ENCODE measurements around the gene AARS2.

AARS2 gene

GRCh38 chr6:44311767-44312166 lies 1.4 kb downstream of the AARS2 start:
- Mint-ChIP-seq H3K36me3 (peaks cover 33% of the 10 kb centered on the region), H3K4me3 (peak overlapping the region; percentile 91), H3K4me1 (peaks cover 20% of the 10 kb centered on the region), H3K9me3 (no peaks in the 10 kb centered on the region), H3K27ac (no peak overlapping the region), H3K27me3 (no peaks in the 10 kb centered on the region)
- ATAC-seq: no peak

GRCh38 chr6:44311304-44311703 lies 1.8 kb downstream of the AARS2 start:
- Mint-ChIP-seq H3K36me3 (peaks cover 35% of the 10 kb centered on the region), H3K27ac (no peak overlapping the region), H3K9me3 (no peaks in the 10 kb centered on the region), H3K27me3 (no peaks in the 10 kb centered on the region), H3K4me3 (no peak overlapping the region), H3K4me1 (peaks cover 20% of the 10 kb centered on the region)
- ATAC-seq: no peak

GRCh38 chr6:44310241-44310640 lies 2.9 kb downstream of the AARS2 start:
- Mint-ChIP-seq H3K9me3 (no peaks in the 10 kb centered on the region), H3K27me3 (no peaks in the 10 kb centered on the region), H3K4me1 (peaks cover 20% of the 10 kb centered on the region), H3K27ac (no peak overlapping the region), H3K4me3 (no peak overlapping the region), H3K36me3 (peaks cover 45% of the 10 kb centered on the region)
- ATAC-seq: no peak

GRCh38 chr6:44309631-44310030 lies 3.5 kb downstream of the AARS2 start:
- Mint-ChIP-seq H3K4me1 (peaks cover 20% of the 10 kb centered on the region), H3K4me3 (no peak overlapping the region), H3K27me3 (no peaks in the 10 kb centered on the region), H3K36me3 (peaks cover 51% of the 10 kb centered on the region), H3K27ac (no peak overlapping the region), H3K9me3 (no peaks in the 10 kb centered on the region)
- no peak for ATAC-seq

GRCh38 chr6:44309092-44309491 lies 4.1 kb downstream of the AARS2 start:
- no peaks in the 10 kb centered on the region for H3K27me3 Mint-ChIP-seq
- peaks cover 20% of the 10 kb centered on the region for H3K4me1 Mint-ChIP-seq
- ATAC-seq: no peak
- no peaks in the 10 kb centered on the region for H3K9me3 Mint-ChIP-seq
- peaks cover 57% of the 10 kb centered on the region for H3K36me3 Mint-ChIP-seq
- no peak overlapping the region for H3K4me3 Mint-ChIP-seq
- H3K27ac Mint-ChIP-seq: no peak overlapping the region

- H3K4me3 Mint-ChIP-seq: no peak overlapping the region
- H3K4me1 Mint-ChIP-seq: peaks cover 7% of the 10 kb centered on the region
- H3K9me3 Mint-ChIP-seq: no peaks in the 10 kb centered on the region
- H3K36me3 Mint-ChIP-seq: peaks cover 76% of the 10 kb centered on the region
- ATAC-seq: no peak
- H3K27me3 Mint-ChIP-seq: no peaks in the 10 kb centered on the region
- H3K27ac Mint-ChIP-seq: no peak overlapping the region
These were observed 5.9 kb downstream of the AARS2 start for GRCh38 chr6:44307217-44307616.

GRCh38 chr6:44306710-44307109 lies 6.4 kb downstream of the AARS2 start:
- H3K27ac Mint-ChIP-seq: no peak overlapping the region

GRCh38 chr6:44305200-44305725 lies 7.9 kb downstream of the AARS2 start:
- Mint-ChIP-seq H3K36me3 (peaks cover 92% of the 10 kb centered on the region), H3K9me3 (no peaks in the 10 kb centered on the region), H3K4me1 (no peaks in the 10 kb centered on the region), H3K4me3 (no peak overlapping the region), H3K27ac (peak overlapping the region; percentile 21), H3K27me3 (no peaks in the 10 kb centered on the region)
- no peak for ATAC-seq

More at GRCh38 chr6:44306710-44307109, 6.4 kb downstream of the AARS2 start:
- no peaks in the 10 kb centered on the region for H3K27me3 Mint-ChIP-seq
- peaks cover 2% of the 10 kb centered on the region for H3K4me1 Mint-ChIP-seq
- H3K9me3 Mint-ChIP-seq: no peaks in the 10 kb centered on the region
- no peak for ATAC-seq
- peaks cover 81% of the 10 kb centered on the region for H3K36me3 Mint-ChIP-seq
- no peak overlapping the region for H3K4me3 Mint-ChIP-seq

GRCh38 chr6:44304282-44305199 lies 8.6 kb downstream of the AARS2 start:
- H3K27me3 Mint-ChIP-seq: no peaks in the 10 kb centered on the region

GRCh38 chr6:44303842-44304241 lies 9.3 kb downstream of the AARS2 start:
- Mint-ChIP-seq H3K9me3 (no peaks in the 10 kb centered on the region), H3K36me3 (peaks cover 91% of the 10 kb centered on the region), H3K4me3 (no peak overlapping the region), H3K4me1 (no peaks in the 10 kb centered on the region), H3K27ac (no peak overlapping the region), H3K27me3 (peaks cover 5% of the 10 kb centered on the region)
- ATAC-seq: no peak

More at GRCh38 chr6:44304282-44305199, 8.6 kb downstream of the AARS2 start:
- Mint-ChIP-seq H3K9me3 (no peaks in the 10 kb centered on the region), H3K27ac (no peak overlapping the region), H3K4me1 (no peaks in the 10 kb centered on the region), H3K36me3 (peaks cover 90% of the 10 kb centered on the region), H3K4me3 (no peak overlapping the region)
- peak; percentile 59 for ATAC-seq

- Mint-ChIP-seq H3K4me3 (no peak overlapping the region), H3K9me3 (no peaks in the 10 kb centered on the region), H3K36me3 (peaks cover 82% of the 10 kb centered on the region), H3K4me1 (peaks cover 5% of the 10 kb centered on the region), H3K27me3 (peaks cover 15% of the 10 kb centered on the region), H3K27ac (no peak overlapping the region)
- no peak for ATAC-seq
These were observed 10.3 kb downstream of the AARS2 start for GRCh38 chr6:44302856-44303255.

GRCh38 chr6:44301782-44302564 lies 11.2 kb downstream of the AARS2 start:
- peaks cover 75% of the 10 kb centered on the region for H3K36me3 Mint-ChIP-seq
- H3K4me1 Mint-ChIP-seq: peaks cover 11% of the 10 kb centered on the region
- H3K9me3 Mint-ChIP-seq: no peaks in the 10 kb centered on the region
- no peak overlapping the region for H3K4me3 Mint-ChIP-seq
- no peak overlapping the region for H3K27ac Mint-ChIP-seq
- ATAC-seq: no peak
- peaks cover 23% of the 10 kb centered on the region for H3K27me3 Mint-ChIP-seq

- no peak overlapping the region for H3K4me3 Mint-ChIP-seq
- peaks cover 32% of the 10 kb centered on the region for H3K27me3 Mint-ChIP-seq
- ATAC-seq: no peak
- H3K9me3 Mint-ChIP-seq: no peaks in the 10 kb centered on the region
- H3K27ac Mint-ChIP-seq: no peak overlapping the region
- peaks cover 70% of the 10 kb centered on the region for H3K36me3 Mint-ChIP-seq
- peaks cover 18% of the 10 kb centered on the region for H3K4me1 Mint-ChIP-seq
These were observed 12.0 kb downstream of the AARS2 start for GRCh38 chr6:44301106-44301505.

- Mint-ChIP-seq H3K4me1 (peaks cover 18% of the 10 kb centered on the region), H3K27ac (no peak overlapping the region), H3K4me3 (no peak overlapping the region), H3K36me3 (peaks cover 62% of the 10 kb centered on the region), H3K27me3 (peaks cover 39% of the 10 kb centered on the region), H3K9me3 (no peaks in the 10 kb centered on the region)
- no peak for ATAC-seq
These were observed 12.8 kb downstream of the AARS2 start for GRCh38 chr6:44300292-44300823.

- peaks cover 18% of the 10 kb centered on the region for H3K4me1 Mint-ChIP-seq
- peaks cover 47% of the 10 kb centered on the region for H3K36me3 Mint-ChIP-seq
- no peak for ATAC-seq
- H3K27ac Mint-ChIP-seq: no peak overlapping the region
- H3K9me3 Mint-ChIP-seq: no peaks in the 10 kb centered on the region
- no peak overlapping the region for H3K4me3 Mint-ChIP-seq
- peaks cover 54% of the 10 kb centered on the region for H3K27me3 Mint-ChIP-seq
These were observed 14.3 kb downstream of the AARS2 start for GRCh38 chr6:44298864-44299263.

Data from stimulated activated memory B cell treated with anti-CD40 and anti-IgM and Interleukin-4, amounts not matched to agents 10 μg/mL and 1 μg/mL and 100 μg/mL, for 72 hours (primary cell).